NK-92 (cell line): ENCODE data around the gene ZNF568.

Source experiments
- DNase-seq: peaks from one replicate; lab custom pipeline; 2025; ENCODE audit not compliant: unreplicated experiment; lab: John Stamatoyannopoulos, UW

Gene ZNF568

GRCh38 chr19:36915992-36916830 is at the start of gene ZNF568, which contains the start of gene ZNF829:
Gene ZNF568, plus strand, starts transcription at chr19:36916332. Its CDS starts 6,439 bp downstream, at chr19:36922771.
Gene ZNF829, minus strand, starts transcription at chr19:36916291. Its CDS starts 1,124 bp downstream, at chr19:36915167.
- DNase-seq, result peak; percentile 53

GRCh38 chr19:36876993-36877938 is 38.9 kb upstream of the ZNF568 start:
- DNase-seq, result no peak

DNA sequence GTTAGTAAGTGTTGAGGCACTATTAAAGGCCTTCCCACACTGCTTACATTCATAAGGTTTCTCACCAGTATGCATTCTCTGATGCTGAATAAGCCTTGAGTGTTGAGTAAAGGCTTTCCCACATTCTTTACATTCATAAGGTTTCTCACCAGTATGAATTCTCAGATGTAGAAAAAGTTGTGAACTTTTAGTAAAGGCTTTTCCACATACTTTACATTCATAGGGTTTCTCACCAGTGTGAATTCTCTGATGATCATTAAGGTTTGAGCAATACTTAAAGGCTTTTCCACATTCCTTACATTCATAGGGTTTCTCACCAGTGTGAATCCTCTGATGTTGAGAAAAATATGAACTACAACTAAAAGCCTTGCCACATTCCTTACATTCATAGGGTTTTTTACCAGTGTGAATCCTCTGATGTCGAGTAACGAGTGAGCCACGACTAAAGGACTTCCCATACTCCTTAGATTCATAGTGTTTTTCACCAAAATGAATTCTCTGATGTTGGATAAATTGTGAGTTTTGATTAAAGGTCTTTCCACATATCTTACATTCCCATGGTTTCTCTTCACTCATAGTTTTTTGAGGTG is 24.3 kb upstream of the ZNF568 start:
- DNase-seq, result no peak

DNA sequence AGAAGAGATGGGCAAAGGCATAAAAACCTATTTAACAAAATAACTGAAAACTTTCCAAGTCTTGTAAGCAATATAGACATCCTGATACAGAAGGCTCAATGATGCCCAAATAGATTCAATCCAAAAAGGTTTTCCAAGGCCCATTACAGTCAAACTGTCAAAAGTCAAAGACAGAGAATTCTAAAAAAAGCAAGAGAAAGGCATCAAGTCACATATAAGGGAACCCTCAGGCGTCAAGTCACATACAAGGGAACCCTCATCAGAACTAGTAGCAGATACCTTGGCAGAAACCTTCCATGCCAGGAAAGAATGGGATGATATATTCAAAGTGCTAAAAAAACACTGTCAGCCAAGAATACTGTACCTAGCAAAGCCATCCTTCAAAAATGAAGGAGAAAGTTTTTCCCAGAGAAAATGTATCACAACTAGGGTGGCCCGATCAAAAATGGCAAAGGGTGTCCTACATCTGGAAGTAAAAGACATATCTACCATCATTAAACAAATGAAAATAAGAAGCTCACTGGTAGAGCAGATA is 21.2 kb upstream of the ZNF568 start:
- no peak for DNase-seq

DNA sequence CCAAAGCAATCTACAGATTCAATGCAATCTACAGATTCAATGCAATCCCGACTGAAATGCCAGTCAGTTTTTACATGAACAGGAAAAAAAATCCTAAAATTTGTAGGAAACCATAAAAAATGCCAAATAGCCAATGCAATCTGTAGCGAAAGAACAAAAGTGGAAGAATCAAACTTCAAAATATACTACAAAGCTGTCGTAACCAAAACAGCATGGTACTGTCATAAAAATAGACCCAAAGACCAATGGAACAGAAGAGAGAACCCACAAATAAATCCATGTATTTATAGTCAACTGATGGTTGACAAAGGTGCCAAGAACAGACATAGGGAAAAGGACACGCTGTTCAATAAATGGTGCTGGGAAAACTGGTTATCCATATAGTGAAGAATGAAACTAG is 17.7 kb upstream of the ZNF568 start:
- no peak for DNase-seq

DNA sequence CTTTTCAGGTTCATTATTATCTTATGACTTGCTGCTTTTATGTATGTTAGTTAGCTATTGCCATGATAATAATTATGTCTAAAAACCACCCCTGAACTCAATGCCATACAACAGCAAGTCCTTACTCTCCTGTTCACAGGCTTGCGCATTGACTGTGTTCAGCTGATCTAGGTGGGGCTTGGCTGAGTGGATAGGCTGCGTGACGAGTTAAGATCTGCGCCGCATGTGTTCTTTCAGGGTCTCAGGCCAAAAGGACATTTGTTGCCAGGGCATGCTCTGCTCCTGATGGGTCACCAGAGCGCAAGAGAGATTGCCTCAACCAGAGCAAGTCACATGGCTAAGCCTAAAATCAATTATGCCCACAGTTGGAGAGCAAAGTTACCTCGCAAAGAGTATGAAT is 859 bp downstream of the ZNF568 start:
- DNase-seq, result no peak

DNA sequence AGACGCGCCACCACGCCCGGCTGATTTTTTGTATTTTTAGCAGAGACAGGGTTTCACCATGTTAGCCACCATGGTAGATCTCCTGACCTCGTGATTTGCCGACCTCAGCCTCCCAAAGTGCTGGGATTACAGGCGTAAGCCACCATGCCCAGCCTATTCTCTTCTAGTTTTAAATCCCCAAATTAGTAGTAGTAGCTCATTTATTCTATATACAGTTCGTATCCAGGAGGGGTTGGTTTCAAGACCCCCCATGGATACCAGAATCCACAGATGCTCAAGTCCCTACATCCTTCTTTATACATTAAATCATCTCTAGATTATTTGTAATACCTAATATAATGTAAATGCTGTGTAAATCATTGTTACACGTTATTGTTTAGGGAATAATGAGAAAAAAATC is 2.0 kb downstream of the ZNF568 start:
- no peak for DNase-seq

DNA sequence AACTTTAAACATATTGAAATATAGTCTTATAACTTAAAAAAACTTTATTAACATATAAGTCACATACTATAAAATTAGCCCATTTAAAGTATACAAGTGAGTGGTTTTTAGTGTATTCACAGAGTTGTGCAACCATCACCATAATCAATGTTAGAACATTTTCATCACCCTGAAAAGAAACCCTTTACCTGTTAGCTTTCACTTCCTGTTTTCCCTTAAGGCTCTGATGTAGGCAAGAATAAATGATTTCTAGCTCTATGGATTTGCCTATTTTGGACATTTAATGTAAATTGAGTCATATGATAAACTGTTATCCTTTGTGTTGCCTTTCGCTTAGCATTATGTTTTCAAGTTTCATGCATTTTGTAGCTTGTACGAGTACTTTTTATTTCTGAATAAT is 15.6 kb downstream of the ZNF568 start:
- DNase-seq, result no peak

DNA sequence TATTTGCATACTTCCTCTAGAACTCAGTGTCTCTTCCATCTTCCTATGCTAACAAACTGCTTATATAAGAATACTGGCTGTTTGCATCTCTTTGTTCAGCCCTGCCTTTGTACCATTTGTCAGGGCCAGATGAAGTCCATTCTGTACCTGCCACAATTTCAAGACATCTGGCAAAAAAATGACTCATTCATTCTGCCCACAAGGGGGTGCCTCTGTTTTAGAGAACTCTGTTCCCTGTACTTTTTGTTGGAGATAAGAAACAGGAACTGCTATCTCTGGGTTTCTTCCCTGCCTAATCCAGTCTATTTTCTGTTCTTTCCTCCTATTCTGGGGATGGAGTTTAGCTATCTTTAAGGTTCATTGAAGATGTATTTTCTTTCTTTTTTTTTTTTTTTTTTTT is 23.0 kb downstream of the ZNF568 start:
- no peak for DNase-seq

DNA sequence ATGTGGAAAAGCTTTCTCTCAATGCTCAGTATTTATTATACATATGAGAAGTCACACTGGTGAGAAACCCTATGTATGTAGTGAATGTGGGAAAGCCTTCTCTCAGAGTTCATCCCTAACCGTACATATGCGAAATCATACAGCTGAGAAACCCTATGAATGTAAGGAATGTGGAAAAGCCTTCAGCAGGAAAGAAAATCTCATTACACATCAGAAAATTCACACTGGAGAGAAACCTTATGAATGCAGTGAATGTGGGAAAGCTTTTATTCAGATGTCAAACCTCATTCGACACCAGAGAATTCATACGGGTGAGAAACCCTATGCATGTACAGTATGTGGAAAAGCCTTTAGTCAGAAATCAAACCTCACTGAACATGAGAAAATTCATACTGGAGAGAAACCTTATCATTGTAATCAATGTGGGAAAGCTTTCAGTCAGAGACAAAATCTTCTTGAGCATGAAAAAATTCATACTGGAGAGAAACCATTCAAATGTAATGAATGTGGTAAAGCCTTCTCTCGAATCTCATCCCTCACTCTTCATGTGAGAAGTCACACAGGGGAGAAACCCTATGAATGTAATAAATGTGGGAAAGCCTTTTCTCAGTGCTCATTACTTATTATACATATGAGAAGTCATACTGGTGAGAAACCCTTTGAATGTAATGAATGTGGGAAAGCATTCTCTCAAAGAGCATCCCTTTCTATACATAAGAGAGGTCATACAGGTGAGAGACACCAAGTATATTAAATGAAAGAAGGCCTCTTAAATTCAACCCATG is 34.4 kb downstream of the ZNF568 start:
- DNase-seq, result no peak

- DNase-seq, result no peak
Observed at GRCh38 chr19:36962346-36962745, 46.2 kb downstream of the ZNF568 start.

- DNase-seq, result no peak
Observed at GRCh38 chr19:36963280-36963679, 47.1 kb downstream of the ZNF568 start.

GRCh38 chr19:36972571-36972970 is 56.4 kb downstream of the ZNF568 start:
- DNase-seq, result no peak

DNA sequence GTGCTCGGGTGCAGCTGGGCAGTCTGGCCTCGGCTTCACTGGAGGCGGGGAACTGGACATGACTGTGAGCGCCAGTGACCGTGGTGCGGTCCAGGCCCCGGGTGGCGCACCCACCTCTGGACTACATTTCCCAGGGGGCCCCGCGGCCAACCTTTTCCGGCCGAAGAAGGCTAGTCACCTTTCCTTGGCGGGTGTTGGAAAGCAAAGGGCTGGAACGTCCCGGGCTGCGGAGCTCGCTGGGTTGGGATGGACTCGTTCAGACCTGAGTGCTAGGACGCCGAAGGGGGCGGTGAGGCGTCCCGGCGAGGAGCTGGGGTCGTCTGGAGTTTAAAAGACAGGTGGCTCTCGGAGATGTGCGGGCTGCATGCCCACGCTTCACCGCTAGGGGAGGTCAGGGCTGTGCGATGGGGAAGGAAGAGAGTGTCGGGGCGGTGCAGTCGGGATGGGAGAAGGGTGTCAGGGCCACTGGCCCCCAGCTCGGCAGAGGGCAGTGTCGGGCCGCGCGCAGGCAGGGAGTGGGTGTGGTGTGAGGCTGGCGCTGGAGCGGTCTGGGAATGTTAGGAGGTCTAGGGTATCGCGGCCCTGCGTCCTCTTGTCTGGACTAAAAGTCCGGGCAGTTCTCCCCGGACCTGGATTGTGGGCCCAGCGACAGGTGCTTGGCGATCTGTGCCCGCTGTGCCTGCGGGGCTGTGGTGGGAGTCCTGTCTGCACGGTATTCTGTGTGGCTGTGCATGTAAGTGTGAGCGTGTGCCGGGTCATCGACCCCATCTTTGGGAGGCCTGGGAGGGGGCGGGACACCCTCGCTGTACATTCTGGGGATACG is 57.1 kb downstream of the ZNF568 start:
- DNase-seq, result no peak

- DNase-seq, result no peak
Observed at GRCh38 chr19:36973844-36974195, 57.7 kb downstream of the ZNF568 start.

GRCh38 chr19:36986131-36986530 is 70.0 kb downstream of the ZNF568 start:
- no peak for DNase-seq

GRCh38 chr19:36986601-36987000 is 70.5 kb downstream of the ZNF568 start:
- no peak for DNase-seq

DNA sequence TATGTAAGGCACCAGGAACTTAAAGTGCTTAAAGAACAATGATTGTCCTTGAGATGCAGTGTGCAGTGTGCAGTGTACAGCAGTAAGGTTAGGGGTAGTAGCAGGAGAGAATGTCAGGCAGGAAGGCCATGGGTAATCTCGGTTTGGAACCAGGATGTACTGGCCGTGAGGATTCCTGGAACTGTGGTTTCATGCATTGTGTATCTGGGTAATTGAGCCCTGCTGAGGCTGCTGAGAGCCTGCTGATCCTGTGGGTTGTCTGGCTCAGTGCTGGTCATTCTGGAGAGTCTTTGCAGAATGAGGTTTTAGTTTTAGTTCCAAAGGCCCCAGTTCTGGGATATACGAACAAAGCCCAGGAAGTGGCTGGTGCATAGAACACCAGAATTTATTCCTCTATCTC is 71.0 kb downstream of the ZNF568 start:
- no peak for DNase-seq

DNA sequence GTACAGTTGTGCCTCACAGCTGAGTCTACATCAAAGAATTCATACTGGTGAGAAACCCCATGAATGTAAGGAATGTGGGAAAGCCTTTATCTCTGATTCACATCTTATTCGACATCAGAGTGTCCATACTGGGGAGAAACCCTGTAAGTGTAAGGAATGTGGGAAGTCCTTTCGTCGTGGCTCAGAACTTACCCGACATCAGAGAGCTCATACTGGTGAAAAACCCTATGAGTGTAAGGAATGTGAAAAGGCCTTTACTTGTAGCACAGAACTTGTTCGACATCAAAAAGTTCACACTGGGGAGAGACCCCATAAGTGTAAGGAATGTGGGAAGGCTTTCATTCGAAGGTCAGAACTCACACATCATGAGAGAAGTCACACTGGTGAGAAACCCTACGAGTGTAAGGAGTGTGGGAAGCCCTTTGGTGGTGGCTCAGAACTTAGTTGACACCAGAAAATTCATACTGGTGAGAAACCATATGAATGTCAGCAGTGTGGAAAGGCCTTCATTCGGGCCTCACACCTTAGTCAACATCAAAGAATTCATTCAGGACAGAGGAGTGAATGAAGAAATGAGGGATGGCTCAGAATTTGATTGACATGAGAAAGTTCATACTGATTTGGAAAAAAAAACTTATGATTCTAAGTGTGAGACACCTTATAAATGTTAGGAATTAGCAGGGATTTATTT is 81.2 kb downstream of the ZNF568 start:
- DNase-seq, result no peak
